Smooth muscle cell (in vitro differentiated cells): ENCODE results near the gene OSBPL8. TPM values are rescaled to one million over a fixed set of nuclear protein-coding genes. Genes with fewer than 3 reads are reported as not detected.

ENCODE experiments used
- DNase-seq: peaks from one replicate; lab custom pipeline; 2025; ENCODE audit not compliant: unreplicated experiment; lab: John Stamatoyannopoulos, UW
- H2AFZ ChIP-seq: fragments of 200-600 bp; sonication (generic); 2 replicates; pipeline ENCODE4 v1.6.0; 2016; ENCODE audit warnings: antibody characterized with exemption, low read depth, mild to moderate bottlenecking
- H3F3A ChIP-seq: fragments of 200-600 bp; sonication (generic); 2 replicates; pipeline ENCODE4 v1.6.0; 2017; ENCODE audit warnings: antibody characterized with exemption, low read depth
- H3K27ac ChIP-seq: fragments of 200-600 bp; sonication (generic); 2 replicates; pipeline ENCODE4 v1.5.1; 2016; ENCODE audit warnings: low read depth, mild to moderate bottlenecking
- H3K27me3 ChIP-seq: fragments of 200-600 bp; sonication (generic); 2 replicates; pipeline ENCODE4 v1.6.1; 2016; ENCODE audit warnings: low read depth, mild to moderate bottlenecking
- H3K36me3 ChIP-seq: fragments of 200-600 bp; sonication (generic); 2 replicates; pipeline ENCODE4 v1.5.1; 2016; ENCODE audit warnings: low read depth
- H3K4me1 ChIP-seq: fragments of 200-600 bp; sonication (generic); 2 replicates; pipeline ENCODE4 v1.5.1; 2016; ENCODE audit warnings: low read depth
- H3K4me2 ChIP-seq: fragments of 200-600 bp; sonication (generic); 2 replicates; pipeline ENCODE4 v1.6.0; 2016; ENCODE audit warnings: mild to moderate bottlenecking
- H3K4me3 ChIP-seq: fragments of 200-600 bp; sonication (generic); 2 replicates; pipeline ENCODE4 v1.5.1; 2016; ENCODE audit warnings: mild to moderate bottlenecking
- H3K79me2 ChIP-seq: fragments of 200-600 bp; sonication (generic); 2 replicates; pipeline ENCODE4 v1.6.0; 2016; ENCODE audit warnings: low read depth, mild to moderate bottlenecking
- H3K9ac ChIP-seq: fragments of 200-600 bp; sonication (generic); 2 replicates; pipeline ENCODE4 v1.6.0; 2016; ENCODE audit warnings: low read depth
- H3K9me3 ChIP-seq: fragments of 200-600 bp; sonication (generic); replicated peaks from 2 replicates; pipeline ENCODE4 v1.5.1; 2016; ENCODE audit warnings: low read depth
- H4K20me1 ChIP-seq: fragments of 200-600 bp; sonication (generic); 2 replicates; pipeline ENCODE4 v1.6.0; 2016; ENCODE audit warnings: low read depth
- WGBS: methylation state at CpG from one replicate; pipeline ENCODE4 v1.1.7; 2016; ENCODE audit warnings: low lambda C conversion rate; 5-methylcytosine and 5-hydroxymethylcytosine counted together
- polyA plus RNA-seq: library from polyadenylated mRNA; unstranded; fragments of >200 nt; fragmentation: Nextera tagmentation; extraction: Ambion mirVana; gene quantifications from 2 replicates; pipeline ENCODE4 v1.2.1, GENCODE V29; 2016
- total RNA-seq: library from RNA; depleted of rRNA; stranded (reverse); fragments of >200 nt; gene quantifications from 2 replicates; pipeline ENCODE4 v1.2.3, GENCODE V29; 2014
- TF ChIP-seq, protein P1 (sequence below): fragments of 200-600 bp; sonication (generic); IDR thresholded peaks from 2 replicates; pipeline ENCODE4 v1.5.1; 2017; ENCODE audit warnings: borderline replicate concordance, mild to moderate bottlenecking, antibody characterized with exemption; ENCODE audit not compliant: insufficient read depth, poor library complexity, severe bottlenecking

The OSBPL8 gene
- total and polyA plus RNA-seq, 2 experiments from 2014 or later, result 32.0 to 108 TPM

DNA sequence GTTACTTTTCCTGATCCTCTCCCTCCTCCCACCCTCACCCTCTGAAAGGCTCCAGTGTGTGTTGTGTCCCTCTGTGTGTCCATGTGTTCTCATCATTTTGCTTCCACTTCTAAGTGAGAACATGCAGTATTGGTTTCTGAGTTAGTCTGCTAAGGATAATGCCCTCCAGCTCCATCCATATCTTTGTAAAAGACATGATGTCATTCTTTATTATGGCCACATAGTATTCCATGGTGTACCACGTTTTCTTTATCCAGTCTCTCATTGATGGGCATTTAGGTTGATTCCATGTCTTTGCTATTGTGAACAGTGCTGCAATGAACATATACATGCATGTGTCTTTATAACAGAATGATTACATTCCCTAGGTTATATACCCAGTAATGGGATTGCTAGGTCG lies 159.4 kb downstream of the OSBPL8 start:
- H3K4me2 ChIP-seq, result no peak overlapping the region
- no peak overlapping the region for H2AFZ ChIP-seq
- no peaks in the 10 kb centered on the region for H3F3A ChIP-seq
- DNase-seq, result no peak
- H3K36me3 ChIP-seq, result peaks cover 14% of the 10 kb centered on the region
- no peak overlapping the region for H3K27ac ChIP-seq
- no peaks in the 10 kb centered on the region for H3K9me3 ChIP-seq
- no peak overlapping the region for H3K4me3 ChIP-seq
- TF ChIP-seq, protein P1, sequence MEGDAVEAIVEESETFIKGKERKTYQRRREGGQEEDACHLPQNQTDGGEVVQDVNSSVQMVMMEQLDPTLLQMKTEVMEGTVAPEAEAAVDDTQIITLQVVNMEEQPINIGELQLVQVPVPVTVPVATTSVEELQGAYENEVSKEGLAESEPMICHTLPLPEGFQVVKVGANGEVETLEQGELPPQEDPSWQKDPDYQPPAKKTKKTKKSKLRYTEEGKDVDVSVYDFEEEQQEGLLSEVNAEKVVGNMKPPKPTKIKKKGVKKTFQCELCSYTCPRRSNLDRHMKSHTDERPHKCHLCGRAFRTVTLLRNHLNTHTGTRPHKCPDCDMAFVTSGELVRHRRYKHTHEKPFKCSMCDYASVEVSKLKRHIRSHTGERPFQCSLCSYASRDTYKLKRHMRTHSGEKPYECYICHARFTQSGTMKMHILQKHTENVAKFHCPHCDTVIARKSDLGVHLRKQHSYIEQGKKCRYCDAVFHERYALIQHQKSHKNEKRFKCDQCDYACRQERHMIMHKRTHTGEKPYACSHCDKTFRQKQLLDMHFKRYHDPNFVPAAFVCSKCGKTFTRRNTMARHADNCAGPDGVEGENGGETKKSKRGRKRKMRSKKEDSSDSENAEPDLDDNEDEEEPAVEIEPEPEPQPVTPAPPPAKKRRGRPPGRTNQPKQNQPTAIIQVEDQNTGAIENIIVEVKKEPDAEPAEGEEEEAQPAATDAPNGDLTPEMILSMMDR, result no peak
- H3K27me3 ChIP-seq, result no peaks in the 10 kb centered on the region
- WGBS, result 93% methylated on average over 2 of the region's 2 CpGs
- H3K9ac ChIP-seq, result no peak overlapping the region
- H3K79me2 ChIP-seq, result no peaks in the 10 kb centered on the region
- H4K20me1 ChIP-seq, result no peaks in the 10 kb centered on the region
- H3K4me1 ChIP-seq, result no peaks in the 10 kb centered on the region

DNA sequence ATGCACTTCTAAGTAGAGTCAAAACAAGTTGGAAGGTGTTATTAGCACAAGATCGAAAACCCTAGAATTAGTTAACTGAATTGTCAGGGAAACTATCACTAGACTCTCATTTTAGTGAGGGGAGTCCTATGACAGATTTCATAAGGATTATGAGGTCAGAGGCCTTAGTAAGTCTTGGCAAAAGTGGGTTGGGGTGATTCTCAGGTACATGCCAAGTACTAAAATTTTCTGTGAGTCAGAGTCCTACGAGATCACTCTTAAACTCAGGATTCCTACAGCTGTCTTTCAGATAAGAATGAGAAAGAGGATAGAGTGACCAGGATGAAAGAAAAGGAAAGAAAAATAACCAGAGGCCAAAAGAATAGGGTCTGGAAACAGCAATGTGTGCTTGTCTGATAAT lies 160.5 kb downstream of the OSBPL8 start:
- Histone ChIP-seq H3K9me3 (no peaks in the 10 kb centered on the region), H2AFZ (no peak overlapping the region), H3K4me2 (no peak overlapping the region), H3K36me3 (peaks cover 14% of the 10 kb centered on the region), H3K79me2 (no peaks in the 10 kb centered on the region), H4K20me1 (no peaks in the 10 kb centered on the region), H3K9ac (no peak overlapping the region), H3F3A (no peaks in the 10 kb centered on the region), H3K27me3 (no peaks in the 10 kb centered on the region), H3K4me1 (no peaks in the 10 kb centered on the region), H3K4me3 (no peak overlapping the region), H3K27ac (no peak overlapping the region)
- no peak for DNase-seq
- TF ChIP-seq, protein P1, result no peak
- WGBS, result 100% methylated on average over 2 of the region's 2 CpGs

DNA sequence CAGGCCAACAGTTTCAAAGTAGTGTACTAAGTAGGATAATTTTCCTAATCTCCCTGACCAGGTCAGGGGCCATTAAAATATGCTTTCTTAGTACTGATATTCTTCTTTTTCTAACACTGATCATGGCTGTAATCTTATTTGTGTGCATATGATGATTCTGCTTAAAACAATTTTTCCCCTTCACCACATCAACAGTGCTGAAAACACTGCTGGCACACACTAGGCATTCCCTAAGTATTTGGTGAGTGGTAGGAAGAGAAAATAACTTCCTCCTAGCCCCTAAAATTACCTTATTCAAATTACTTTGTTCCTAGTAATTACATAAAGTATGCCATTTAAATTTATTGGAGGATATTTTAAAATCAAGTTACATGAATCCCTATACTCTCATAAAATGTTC lies 161.5 kb downstream of the OSBPL8 start:
- Histone ChIP-seq H2AFZ (no peak overlapping the region), H3K27me3 (no peaks in the 10 kb centered on the region), H4K20me1 (no peaks in the 10 kb centered on the region), H3K4me1 (no peaks in the 10 kb centered on the region), H3K27ac (no peak overlapping the region), H3K79me2 (no peaks in the 10 kb centered on the region), H3K4me2 (no peak overlapping the region), H3K9me3 (no peaks in the 10 kb centered on the region), H3K4me3 (no peak overlapping the region), H3K36me3 (peaks cover 14% of the 10 kb centered on the region), H3K9ac (no peak overlapping the region), H3F3A (no peaks in the 10 kb centered on the region)
- no peak for DNase-seq
- TF ChIP-seq, protein P1, result no peak

DNA sequence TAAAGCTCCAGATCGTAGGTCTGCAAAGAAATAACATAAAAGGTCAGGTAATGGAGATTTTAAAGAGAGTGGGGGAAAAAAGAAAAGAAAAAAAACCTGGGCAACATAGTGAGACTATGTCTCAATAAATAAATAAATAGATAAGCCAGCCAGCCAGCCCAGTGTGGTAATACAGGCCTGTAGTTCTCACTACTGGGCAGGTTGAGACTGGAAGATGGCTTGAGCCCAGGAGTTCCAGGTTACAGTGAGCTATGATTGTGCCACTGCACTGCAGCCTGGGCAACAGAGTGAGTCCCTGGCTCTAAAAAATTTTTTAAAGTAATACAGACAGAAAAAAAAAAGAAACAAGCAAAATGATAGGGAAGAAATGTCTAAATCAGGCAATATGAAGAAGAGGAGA lies 168.1 kb downstream of the OSBPL8 start:
- H3K36me3 ChIP-seq, result peaks cover 5% of the 10 kb centered on the region
- no peak overlapping the region for H2AFZ ChIP-seq

More for the DNA sequence above, 168.1 kb downstream of the OSBPL8 start:
- DNase-seq, result no peak
- Histone ChIP-seq H3K4me3 (no peak overlapping the region), H3K9ac (no peak overlapping the region), H3K79me2 (no peaks in the 10 kb centered on the region), H3K27me3 (no peaks in the 10 kb centered on the region), H3K4me2 (no peak overlapping the region), H4K20me1 (no peaks in the 10 kb centered on the region), H3F3A (no peaks in the 10 kb centered on the region), H3K9me3 (no peaks in the 10 kb centered on the region), H3K27ac (no peak overlapping the region), H3K4me1 (no peaks in the 10 kb centered on the region)
- WGBS, result 100% methylated on average over 1 of the region's 1 CpG
- TF ChIP-seq, protein P1, result no peak
